ENCODE data around the gene TOM1L1.

GRCh38 chr17:54864636-54865356 lies 35.9 kb upstream of the TOM1L1 start:
- no peak for TF ChIP-seq POLR2A (IDR thresholded peaks at IDR 0.05)
- TF ChIP-seq, protein P1, sequence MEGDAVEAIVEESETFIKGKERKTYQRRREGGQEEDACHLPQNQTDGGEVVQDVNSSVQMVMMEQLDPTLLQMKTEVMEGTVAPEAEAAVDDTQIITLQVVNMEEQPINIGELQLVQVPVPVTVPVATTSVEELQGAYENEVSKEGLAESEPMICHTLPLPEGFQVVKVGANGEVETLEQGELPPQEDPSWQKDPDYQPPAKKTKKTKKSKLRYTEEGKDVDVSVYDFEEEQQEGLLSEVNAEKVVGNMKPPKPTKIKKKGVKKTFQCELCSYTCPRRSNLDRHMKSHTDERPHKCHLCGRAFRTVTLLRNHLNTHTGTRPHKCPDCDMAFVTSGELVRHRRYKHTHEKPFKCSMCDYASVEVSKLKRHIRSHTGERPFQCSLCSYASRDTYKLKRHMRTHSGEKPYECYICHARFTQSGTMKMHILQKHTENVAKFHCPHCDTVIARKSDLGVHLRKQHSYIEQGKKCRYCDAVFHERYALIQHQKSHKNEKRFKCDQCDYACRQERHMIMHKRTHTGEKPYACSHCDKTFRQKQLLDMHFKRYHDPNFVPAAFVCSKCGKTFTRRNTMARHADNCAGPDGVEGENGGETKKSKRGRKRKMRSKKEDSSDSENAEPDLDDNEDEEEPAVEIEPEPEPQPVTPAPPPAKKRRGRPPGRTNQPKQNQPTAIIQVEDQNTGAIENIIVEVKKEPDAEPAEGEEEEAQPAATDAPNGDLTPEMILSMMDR (IDR thresholded peaks at IDR 0.05), result no peak
